Smooth muscle cell (in vitro differentiated cells): ENCODE results near the gene LAG3. TPM values are rescaled to one million over a fixed set of nuclear protein-coding genes. Genes with fewer than 3 reads are reported as not detected.
A peak's percentile ranks its signal among the peaks of the same experiment; 100 is the strongest.

Experiments used
- DNase-seq: peaks from one replicate; lab custom pipeline; 2025; ENCODE audit not compliant: unreplicated experiment; lab: John Stamatoyannopoulos, UW
- H2AFZ ChIP-seq: fragments of 200-600 bp; sonication (generic); 2 replicates; pipeline ENCODE4 v1.6.0; 2016; ENCODE audit warnings: antibody characterized with exemption, low read depth, mild to moderate bottlenecking
- H3F3A ChIP-seq: fragments of 200-600 bp; sonication (generic); 2 replicates; pipeline ENCODE4 v1.6.0; 2017; ENCODE audit warnings: antibody characterized with exemption, low read depth
- H3K27ac ChIP-seq: fragments of 200-600 bp; sonication (generic); 2 replicates; pipeline ENCODE4 v1.5.1; 2016; ENCODE audit warnings: low read depth, mild to moderate bottlenecking
- H3K27me3 ChIP-seq: fragments of 200-600 bp; sonication (generic); 2 replicates; pipeline ENCODE4 v1.6.1; 2016; ENCODE audit warnings: low read depth, mild to moderate bottlenecking
- H3K36me3 ChIP-seq: fragments of 200-600 bp; sonication (generic); 2 replicates; pipeline ENCODE4 v1.5.1; 2016; ENCODE audit warnings: low read depth
- H3K4me1 ChIP-seq: fragments of 200-600 bp; sonication (generic); 2 replicates; pipeline ENCODE4 v1.5.1; 2016; ENCODE audit warnings: low read depth
- H3K4me2 ChIP-seq: fragments of 200-600 bp; sonication (generic); 2 replicates; pipeline ENCODE4 v1.6.0; 2016; ENCODE audit warnings: mild to moderate bottlenecking
- H3K4me3 ChIP-seq: fragments of 200-600 bp; sonication (generic); 2 replicates; pipeline ENCODE4 v1.5.1; 2016; ENCODE audit warnings: mild to moderate bottlenecking
- H3K79me2 ChIP-seq: fragments of 200-600 bp; sonication (generic); 2 replicates; pipeline ENCODE4 v1.6.0; 2016; ENCODE audit warnings: low read depth, mild to moderate bottlenecking
- H3K9ac ChIP-seq: fragments of 200-600 bp; sonication (generic); 2 replicates; pipeline ENCODE4 v1.6.0; 2016; ENCODE audit warnings: low read depth
- H3K9me3 ChIP-seq: fragments of 200-600 bp; sonication (generic); replicated peaks from 2 replicates; pipeline ENCODE4 v1.5.1; 2016; ENCODE audit warnings: low read depth
- H4K20me1 ChIP-seq: fragments of 200-600 bp; sonication (generic); 2 replicates; pipeline ENCODE4 v1.6.0; 2016; ENCODE audit warnings: low read depth
- CTCF ChIP-seq: fragments of 200-600 bp; sonication (generic); IDR thresholded peaks from 2 replicates; pipeline ENCODE4 v1.5.1; 2017; ENCODE audit warnings: borderline replicate concordance, mild to moderate bottlenecking, antibody characterized with exemption; ENCODE audit not compliant: insufficient read depth, poor library complexity, severe bottlenecking
- WGBS: methylation state at CpG from one replicate; pipeline ENCODE4 v1.1.7; 2016; ENCODE audit warnings: low lambda C conversion rate; 5-methylcytosine and 5-hydroxymethylcytosine counted together
- polyA plus RNA-seq: library from polyadenylated mRNA; unstranded; fragments of >200 nt; fragmentation: Nextera tagmentation; extraction: Ambion mirVana; gene quantifications from 2 replicates; pipeline ENCODE4 v1.2.1, GENCODE V29; 2016
- total RNA-seq: library from RNA; depleted of rRNA; stranded (reverse); fragments of >200 nt; gene quantifications from 2 replicates; pipeline ENCODE4 v1.2.3, GENCODE V29; 2014

Gene LAG3
- total and polyA plus RNA-seq, 2 experiments from 2014 or later, result 0.18 to 1.7 TPM

- H3K4me3 ChIP-seq, result peak overlapping the region; percentile 31
- peak overlapping the region; percentile 77 for H3K4me2 ChIP-seq
- peak overlapping the region; percentile 18 for H2AFZ ChIP-seq
- H3K9me3 ChIP-seq, result no peaks in the 10 kb centered on the region
- peaks cover 26% of the 10 kb centered on the region for H4K20me1 ChIP-seq
- no peak overlapping the region for H3K27ac ChIP-seq
- TF ChIP-seq CTCF, result no peak
- H3K9ac ChIP-seq, result no peak overlapping the region
- WGBS, result 18% methylated on average over 44 of the region's 60 CpGs
- H3K79me2 ChIP-seq, result peaks cover 2% of the 10 kb centered on the region
- peaks cover 41% of the 10 kb centered on the region for H3K4me1 ChIP-seq
- peaks cover 7% of the 10 kb centered on the region for H3K27me3 ChIP-seq
- no peak for DNase-seq
- peaks cover 5% of the 10 kb centered on the region for H3F3A ChIP-seq
- H3K36me3 ChIP-seq, result no peaks in the 10 kb centered on the region
These were observed 1.5 kb downstream of the LAG3 start for GRCh38 chr12:6773590-6774351.

DNA sequence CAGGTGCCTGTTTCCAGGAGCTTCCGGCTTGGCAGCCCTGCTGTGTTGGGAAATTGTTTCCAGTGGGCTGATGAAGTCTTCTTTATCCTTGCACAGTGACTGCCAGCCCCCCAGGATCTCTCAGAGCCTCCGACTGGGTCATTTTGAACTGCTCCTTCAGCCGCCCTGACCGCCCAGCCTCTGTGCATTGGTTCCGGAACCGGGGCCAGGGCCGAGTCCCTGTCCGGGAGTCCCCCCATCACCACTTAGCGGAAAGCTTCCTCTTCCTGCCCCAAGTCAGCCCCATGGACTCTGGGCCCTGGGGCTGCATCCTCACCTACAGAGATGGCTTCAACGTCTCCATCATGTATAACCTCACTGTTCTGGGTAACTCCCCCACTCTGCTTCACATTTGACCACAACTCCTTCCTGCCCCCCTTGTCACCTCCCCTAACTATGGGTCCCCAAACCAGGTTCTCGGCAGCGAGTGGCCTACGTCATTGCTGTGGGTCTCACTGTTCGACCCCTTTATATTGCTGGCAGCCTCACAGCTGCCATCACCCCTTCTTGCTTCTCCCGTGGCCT lies 2.3 kb downstream of the LAG3 start:
- H4K20me1 ChIP-seq, result peaks cover 18% of the 10 kb centered on the region
- no peak overlapping the region for H3K9ac ChIP-seq
- H3K4me2 ChIP-seq, result no peak overlapping the region
- 95% methylated on average over 15 of the region's 15 CpGs for WGBS
- no peak overlapping the region for H3K27ac ChIP-seq
- no peak for TF ChIP-seq CTCF
- DNase-seq, result no peak
- peaks cover 41% of the 10 kb centered on the region for H3K4me1 ChIP-seq
- no peaks in the 10 kb centered on the region for H3K9me3 ChIP-seq
- H2AFZ ChIP-seq, result no peak overlapping the region
- no peak overlapping the region for H3K4me3 ChIP-seq
- H3K79me2 ChIP-seq, result no peaks in the 10 kb centered on the region
- H3K27me3 ChIP-seq, result peaks cover 7% of the 10 kb centered on the region
- H3F3A ChIP-seq, result peaks cover 5% of the 10 kb centered on the region
- H3K36me3 ChIP-seq, result no peaks in the 10 kb centered on the region

DNA sequence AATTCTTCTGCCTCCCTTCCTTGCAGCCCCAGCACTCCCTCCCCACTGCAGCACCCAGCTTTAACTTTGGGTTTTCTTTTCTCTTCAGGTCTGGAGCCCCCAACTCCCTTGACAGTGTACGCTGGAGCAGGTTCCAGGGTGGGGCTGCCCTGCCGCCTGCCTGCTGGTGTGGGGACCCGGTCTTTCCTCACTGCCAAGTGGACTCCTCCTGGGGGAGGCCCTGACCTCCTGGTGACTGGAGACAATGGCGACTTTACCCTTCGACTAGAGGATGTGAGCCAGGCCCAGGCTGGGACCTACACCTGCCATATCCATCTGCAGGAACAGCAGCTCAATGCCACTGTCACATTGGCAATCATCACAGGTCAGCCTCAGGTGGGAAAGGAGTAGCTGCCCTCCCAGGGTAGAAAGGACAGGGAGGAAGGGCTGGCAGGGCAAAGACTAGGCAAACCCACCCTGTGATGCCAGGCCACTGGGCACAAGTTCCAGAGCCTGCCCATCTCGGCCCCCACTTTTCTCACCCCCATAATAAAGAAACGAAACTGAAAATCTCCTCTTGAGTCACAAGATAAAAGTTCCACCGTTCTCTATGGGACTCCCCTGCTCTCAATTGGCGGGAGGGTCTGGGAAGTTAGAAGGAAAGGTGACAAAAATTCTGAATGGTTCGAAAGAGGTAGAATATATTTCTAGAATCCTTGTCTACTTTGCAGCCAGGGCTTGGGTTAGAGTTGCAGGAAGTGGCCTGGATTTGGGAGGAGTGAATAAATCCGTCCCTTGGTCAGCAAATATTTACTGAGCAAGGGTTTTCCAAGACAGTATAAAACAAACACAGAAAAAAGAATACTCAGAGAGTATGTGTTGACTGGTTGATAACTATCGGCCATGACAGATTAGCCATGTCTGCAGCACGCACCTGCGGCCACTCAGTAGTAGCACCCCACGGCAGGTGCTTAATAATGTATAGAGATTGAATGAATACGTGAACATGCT lies 3.2 kb downstream of the LAG3 start:
- Histone ChIP-seq H2AFZ (no peak overlapping the region), H3K36me3 (no peaks in the 10 kb centered on the region), H3F3A (peaks cover 5% of the 10 kb centered on the region), H3K79me2 (no peaks in the 10 kb centered on the region), H3K9me3 (no peaks in the 10 kb centered on the region), H4K20me1 (peaks cover 9% of the 10 kb centered on the region), H3K27ac (no peak overlapping the region), H3K4me2 (no peak overlapping the region), H3K4me3 (no peak overlapping the region), H3K27me3 (peaks cover 7% of the 10 kb centered on the region), H3K4me1 (peaks cover 37% of the 10 kb centered on the region), H3K9ac (no peak overlapping the region)
- TF ChIP-seq CTCF, result no peak
- DNase-seq, result no peak
- 92% methylated on average over 16 of the region's 16 CpGs for WGBS
